CMK (cell line): ENCODE results near the gene TENM3.
"Not testable (repeated sequence)": the region's sequence is repeated elsewhere in the genome, so short reads cannot be mapped to it uniquely, and the experiment has no call there.

ENCODE experiments used
- DNase-seq: peaks from one replicate; pipeline ENCODE4 v3.0.0-alpha.2; 2010; ENCODE audit warnings: low read depth

The TENM3 gene

DNA sequence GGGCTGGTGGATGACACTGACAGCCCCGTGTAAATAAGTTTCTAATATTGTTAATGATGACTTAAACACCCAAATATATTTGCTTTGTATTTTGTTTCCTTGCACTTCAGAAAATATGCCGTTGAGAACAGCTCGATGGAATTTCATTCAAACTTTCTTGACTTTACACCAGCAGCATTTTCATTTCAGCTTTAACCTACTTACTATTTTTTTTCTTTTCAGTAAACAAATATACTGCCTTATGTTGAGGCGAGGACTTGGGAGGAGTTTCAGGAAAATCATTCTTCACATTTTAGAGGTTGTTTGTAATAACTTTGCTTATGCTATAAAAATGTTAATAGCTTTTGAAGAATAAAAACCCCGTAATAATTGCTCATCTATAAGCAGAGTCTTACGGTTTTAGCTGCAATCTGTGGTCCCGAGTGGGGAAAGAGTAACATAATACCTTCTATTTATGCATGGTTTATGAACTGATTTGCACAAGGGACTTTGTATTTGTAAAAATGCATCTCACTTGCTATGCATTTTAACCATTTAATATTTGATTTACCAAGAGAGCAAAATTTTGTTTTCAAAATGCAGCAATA, 14.1 kb upstream of the TENM3 start:
- no peak for DNase-seq

DNA sequence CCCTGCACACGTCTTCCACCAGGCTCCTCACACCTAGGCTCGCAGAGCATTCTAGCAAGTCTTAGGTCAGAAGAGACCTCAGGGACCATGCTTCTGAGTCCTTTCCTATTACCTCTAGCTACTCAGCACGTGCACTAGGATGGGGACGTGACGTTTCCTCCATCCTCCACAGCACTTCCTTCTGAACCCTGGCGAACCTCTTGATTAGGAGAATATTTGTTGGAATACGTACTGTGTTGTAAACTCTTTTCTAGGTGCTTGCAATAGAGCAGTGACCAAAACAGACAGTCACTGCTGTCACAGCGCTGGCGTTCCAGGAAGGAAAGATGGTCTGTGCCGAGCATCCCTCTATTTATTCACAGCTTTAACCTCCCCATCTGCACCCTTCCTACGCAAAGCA, 12.9 kb upstream of the TENM3 start:
- DNase-seq, result no peak

DNA sequence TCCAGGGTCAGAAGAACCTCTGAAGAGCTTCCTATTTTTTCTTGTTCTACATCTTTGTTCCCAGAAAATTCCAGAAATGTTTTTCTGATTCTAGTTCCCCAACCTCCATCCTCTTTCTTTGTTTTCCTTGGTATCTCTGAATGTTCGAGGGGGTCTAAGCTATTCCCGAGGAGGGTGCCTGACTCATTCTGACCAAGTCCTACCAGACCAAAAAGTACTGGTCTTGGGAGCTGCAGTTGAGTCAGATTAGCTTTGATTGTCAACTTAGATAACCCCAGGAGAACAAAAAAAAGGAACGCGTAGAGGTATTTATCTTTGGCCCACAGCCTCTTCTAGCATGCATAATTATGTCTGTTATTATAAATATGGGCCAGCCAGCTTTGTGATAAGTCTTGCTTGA, 12.1 kb upstream of the TENM3 start:
- DNase-seq, result no peak

DNA sequence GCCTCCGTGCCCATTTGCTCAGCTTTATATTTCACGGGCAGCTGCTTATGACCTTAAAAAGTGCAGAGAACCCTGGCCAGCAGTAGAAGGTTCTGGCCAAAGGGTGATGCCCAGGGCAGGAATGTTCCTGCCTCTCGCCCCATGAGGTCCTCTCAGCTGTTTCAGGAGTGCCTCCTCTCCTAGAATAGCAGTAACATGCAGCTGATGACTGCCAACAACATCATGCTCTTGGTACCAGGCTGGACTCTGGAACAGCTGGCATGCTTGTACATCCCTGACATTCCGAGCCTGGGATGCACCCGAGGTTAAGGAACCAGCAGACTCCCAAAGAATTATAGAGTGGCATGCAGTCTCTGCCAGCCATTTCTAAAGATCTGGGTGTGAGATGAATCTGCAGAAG, 11.7 kb upstream of the TENM3 start:
- no peak for DNase-seq

DNA sequence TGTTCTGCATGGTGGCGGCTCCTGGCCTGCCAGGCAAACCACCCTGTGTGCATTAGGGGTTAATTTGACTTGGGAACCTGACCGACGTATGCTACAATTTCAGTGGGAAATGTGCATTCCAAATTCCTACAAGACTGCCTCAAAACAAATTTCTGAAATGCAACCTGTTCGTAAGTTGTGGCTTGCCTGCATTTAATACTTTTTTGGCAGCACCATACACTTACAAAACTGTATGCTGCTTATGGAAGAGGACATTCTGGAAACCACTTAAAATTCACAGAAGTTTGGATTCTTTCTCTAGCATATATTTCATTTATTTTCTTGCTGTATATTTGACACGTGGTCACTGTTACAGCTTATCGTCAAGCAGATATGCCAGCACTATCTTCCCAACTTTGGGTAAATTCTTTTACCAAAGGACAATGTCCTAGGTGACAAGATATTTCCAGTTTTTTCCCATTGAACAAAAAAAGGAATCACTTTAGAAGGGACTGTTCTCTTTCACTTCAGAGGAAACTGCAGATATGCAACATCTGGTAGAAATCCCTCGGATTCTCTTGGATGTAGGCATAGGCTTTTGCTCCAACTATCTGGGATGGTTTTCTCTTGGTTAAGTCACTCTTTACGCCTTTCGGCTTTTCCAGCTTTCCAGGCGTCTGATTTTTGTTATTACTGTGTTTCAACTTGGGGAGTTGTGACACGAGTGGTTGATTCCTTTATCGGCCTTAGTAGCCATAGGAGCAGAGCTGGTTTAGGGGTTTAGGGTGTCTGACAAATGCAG, 9.7 kb upstream of the TENM3 start:
- DNase-seq, result no peak

DNA sequence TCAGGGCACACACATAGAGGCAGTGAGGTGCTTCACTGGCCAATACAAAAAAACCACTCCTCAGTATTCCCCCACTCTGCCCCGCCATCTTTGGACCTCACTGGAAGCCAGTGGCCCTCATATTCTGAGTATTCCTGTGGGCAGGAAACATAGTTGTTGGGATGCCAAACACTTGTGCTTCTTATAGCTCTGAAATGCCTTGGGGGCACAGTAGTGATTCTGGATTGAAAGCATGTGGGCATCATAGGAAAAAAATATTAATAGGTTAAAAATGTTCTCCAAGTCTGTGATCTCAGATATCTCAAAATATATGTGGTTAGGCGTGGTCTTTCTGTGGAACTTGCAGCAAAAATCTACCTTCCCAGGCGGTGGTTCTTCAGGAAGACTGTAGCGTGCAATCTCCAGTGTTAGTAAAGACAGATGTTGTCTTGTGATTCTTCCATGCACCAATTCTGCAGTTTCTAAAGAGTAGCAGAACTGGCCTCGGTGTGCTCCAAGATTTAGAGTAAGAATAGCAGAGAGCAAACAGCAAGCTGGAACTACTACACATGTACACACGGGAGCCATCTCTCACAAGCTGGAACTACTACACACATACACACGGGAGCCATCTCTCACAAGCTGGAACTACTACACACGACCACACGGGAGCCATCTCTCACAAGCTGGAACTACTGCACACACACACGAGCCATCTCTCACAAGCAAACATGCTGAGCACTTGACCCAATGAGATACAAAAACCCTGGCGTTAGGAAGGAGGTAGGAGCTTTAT, 8.0 kb upstream of the TENM3 start:
- no peak for DNase-seq

DNA sequence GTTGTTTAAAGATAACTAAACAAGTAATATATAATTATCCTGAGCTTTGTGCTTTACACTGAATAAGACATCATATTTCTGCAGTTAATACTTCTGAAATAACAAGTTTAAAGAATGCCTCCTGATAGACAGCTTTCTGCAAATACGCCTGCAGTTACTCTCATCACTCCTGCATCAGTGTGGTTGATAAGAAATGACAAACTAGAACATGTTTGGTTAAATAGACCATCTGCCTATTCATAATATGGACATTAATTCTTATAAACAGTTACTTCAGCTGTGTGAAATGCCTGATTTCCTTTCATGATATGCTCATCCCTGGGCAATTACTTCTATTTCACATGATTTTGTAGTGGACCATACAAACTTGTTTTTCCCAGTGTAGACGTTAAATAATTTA, 7.0 kb upstream of the TENM3 start:
- no peak for DNase-seq

DNA sequence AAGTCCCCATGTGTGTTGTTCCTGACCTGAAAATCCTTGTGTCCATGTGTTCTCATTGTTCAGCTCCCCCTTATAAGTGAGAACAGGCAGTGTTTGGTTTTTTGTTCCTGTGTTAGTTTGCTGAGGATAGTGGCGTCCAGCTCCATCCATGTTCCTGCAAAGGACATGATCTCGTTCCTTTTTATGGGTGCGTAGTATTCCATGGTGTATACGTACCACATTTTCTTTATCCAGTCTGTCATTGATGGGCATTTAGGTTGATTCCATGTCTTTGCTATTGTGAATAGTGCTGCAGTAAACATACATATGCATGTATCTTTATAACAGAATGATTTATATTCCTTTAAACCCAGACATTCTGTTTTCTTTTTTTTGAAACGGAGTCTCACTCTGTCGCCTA, 6.2 kb upstream of the TENM3 start:
- DNase-seq, result not testable (repeated sequence)

DNA sequence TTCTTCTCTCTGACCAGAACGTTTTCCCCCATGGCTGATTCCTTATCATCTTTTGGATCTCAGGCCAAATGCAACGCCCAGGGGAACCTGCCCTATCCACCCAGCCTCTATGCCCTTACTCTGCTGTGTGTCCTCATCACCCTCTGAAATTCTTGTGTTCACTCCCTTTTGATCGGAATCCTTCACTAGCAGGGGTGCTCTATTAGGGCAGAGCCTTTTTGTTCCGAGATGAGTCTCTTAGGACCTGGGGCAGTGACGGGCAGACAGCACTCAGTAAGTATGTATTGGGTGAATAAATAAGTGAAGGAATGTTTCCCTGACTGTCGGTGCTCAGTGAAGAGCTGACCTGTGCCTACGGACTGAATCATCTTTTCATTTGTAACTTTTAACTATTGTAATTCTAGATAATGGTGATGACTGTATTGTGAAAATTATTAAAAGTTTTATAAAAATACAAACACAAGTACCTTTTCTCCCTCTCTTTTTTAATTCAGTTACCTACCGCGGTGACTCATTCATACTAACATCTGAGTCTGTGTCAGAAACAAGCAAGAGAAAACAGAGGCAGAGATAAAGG, 4.8 kb upstream of the TENM3 start:
- DNase-seq, result no peak

DNA sequence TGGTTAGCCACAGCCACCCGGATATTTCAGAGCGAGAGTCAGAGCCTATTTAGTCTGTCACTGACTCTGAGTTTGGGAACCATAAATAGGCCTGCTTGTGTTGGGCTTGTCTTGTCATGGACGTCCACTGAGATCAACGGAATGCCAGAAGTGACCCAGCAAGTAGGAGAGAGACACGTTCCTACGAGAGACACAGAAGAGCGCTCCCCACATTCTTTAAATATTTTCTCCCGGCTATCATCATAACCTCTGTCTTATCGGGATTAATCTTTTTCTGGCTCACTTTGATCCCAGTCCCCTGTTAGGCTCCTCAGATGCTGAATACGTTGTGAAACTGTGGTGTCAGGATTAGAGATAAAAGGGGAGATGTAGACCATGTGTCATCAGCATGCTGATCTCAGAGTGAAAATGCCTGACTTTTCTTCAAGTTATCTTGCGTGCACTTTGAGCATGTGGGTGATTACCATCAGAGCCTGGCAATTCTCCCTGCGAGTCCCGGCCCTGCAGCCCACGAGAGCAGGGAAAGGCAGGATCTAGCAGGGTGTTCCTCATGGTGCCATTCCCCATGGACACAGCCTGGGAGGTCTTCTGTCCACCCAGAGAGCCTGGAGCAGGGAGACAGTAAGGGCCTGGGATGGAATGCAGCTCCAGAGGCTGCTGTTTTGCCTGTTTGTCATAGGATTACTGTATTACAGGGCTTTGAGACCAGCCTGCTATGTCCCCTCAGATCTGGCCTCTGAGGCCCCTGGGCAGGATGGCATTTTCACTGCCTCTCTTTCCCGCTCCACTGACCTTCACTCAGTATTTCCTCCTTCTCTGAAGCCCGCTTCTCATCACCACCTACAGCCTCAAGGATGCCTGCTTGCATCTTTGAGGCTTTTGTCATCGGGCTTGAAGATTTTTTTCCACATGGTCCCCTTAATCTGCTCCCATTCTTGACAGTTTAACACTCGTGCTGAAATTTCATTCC, 2.8 kb upstream of the TENM3 start:
- no peak for DNase-seq

DNA sequence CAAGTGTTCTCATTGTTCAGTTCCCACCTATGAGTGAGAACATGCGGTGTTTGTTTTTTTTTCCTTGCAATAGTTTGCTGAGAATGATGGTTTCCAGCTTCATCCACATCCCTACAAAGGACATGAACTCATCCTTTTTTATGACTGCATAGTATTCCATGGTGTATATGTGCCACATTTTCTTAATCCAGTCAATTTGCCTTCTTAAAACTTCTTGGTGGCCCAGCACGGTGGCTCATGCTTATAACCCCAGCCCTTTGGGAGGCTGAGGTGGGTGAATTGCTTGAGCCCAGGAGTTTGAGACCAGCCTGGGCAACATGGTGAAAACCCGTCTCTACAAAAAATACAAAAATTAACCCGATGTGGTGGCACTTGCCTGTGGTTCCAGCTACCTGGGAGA, 942 bp upstream of the TENM3 start:
- DNase-seq, result not testable (repeated sequence)

DNA sequence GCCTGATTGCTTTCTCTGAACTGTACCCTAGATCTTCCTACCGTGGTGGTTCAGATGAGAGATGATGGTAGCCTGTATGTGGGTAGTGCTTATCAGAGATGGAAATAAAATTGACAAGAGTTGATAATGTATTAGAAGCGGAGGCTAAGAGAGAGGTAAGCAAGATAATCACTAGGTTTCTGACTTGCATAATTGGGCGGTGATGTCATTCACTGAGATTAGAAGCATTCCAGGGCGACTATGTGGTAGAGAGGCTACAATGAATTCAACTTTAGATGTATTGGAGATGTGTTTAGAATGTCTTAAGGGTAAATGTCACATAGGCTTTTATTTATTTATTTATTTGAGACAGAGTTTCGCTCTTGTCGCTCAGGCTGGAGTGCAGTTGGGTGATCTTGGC, 415 bp upstream of the TENM3 start:
- DNase-seq, result no peak

DNA sequence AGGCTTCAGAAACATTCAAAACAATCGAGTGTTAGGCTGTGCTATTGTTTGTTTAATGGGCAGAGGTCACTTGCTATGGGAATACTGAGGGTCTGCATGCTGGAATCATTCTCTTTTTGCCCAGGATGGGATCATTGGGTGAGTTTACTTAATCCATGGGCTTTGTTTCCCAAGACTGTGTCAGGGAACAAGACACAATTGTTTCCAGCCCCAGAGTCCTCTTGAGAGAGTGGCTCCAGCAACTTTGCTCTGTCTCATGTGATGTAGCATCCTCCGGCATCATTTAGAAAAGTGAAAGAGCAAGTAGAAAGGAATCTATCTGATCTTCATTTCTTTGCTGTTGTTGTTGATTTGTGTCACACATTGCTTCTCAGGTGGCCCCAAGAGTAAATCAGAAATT, 1.8 kb downstream of the TENM3 start:
- DNase-seq, result no peak

DNA sequence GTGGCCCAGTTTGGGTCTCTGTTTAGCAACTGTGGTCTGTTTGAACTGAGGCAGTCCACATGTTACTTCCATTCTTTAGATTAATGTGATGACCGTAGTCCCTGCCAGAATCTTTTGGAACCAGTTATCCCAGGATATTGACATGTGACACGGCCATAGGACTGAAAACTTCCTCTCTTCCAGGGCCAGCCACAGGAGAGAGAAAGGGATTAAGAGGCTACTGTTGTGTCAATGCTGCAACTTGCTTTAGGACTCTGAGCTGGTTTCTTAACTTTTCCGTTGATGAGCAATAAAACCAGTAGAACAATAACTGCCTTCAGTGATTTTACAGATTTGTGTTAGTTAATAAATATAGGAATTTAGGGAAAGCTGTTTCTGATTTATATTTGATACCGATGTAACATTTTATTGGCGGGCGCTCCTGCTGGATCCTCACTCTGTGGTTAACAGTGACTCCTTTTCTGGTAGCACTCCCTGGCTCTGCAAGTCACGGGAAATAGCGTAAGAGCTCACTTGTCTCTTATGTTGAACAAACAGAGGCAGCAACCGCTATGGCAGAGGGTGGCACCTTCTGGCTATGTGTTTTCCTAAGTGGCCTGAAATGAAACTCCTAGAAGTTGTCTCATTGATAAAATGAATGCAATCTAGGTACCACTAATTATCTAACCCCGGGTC, 2.5 kb downstream of the TENM3 start:
- DNase-seq, result no peak

DNA sequence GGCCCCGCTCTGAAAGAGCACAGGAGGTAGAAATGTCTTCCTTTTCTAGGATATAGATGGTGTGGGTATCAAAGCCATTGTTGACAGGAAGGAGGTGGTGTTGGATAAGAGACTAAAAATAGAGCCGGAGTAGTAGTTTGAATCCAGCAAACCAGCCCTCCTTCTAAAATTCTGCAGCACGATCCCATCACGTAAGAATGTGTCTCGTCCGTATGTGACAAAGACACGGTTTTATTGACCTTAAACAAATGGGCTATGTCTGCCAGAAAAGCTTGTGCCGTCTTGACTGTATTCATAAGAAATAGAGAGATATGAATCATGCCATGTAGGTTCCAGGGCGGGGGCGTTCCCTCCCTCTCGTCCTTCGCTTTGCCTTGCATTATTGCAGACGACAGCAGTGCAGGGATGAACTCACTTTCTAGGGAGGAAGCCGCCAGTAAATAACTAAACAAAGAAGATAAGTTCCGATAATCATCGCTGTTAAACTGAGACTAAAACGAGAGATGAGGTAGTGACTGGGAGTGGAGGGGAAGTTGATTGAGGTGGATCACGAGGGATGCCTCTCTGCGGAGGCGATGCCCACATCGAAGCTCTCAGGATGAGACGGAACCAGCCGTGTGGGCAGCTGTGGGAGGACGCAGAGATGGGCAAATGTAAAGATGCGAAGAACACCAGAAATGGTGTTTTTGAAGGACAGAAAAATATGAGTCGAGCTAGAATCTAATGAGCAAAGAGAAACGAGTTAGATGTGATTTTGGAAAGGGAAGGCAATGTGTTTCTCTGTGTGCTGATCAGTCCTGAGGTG, 3.4 kb downstream of the TENM3 start:
- no peak for DNase-seq

DNA sequence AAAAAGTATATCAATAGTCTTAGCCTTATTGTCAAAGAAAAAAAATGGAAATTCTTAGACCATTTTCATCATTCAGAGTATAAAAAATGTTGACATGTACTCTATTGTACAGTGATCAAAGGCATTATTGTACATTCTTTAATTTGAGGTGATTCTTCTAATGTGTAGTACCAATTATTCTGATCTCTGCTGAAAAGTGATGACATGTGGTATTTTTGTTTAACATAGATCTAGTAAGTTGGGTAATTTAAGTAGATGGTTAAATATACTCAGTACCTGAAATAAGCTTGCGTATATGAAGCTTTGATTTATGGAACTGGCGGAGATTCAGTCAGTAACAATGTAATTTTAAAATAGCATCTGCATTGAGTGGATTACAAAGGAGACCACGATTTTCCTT, 5.1 kb downstream of the TENM3 start:
- DNase-seq, result no peak

DNA sequence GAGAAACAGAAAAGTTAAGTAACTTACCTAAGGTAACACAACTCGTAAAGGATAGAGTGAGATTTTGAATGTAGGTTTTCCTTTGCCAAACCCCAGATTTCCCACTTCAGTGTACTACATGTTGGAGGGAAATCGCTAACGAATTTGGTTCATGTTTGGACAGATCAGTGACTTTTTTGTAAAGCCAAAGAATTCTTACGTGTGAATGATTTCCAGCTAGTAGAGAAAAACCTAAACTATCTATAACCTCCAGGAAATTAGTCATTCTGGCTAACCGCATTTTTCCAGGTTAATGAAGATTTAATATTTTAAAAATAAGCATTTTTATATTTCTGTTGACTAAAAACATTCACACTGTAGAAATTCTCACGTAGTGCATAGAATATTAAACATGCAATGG, 7.2 kb downstream of the TENM3 start:
- no peak for DNase-seq

DNA sequence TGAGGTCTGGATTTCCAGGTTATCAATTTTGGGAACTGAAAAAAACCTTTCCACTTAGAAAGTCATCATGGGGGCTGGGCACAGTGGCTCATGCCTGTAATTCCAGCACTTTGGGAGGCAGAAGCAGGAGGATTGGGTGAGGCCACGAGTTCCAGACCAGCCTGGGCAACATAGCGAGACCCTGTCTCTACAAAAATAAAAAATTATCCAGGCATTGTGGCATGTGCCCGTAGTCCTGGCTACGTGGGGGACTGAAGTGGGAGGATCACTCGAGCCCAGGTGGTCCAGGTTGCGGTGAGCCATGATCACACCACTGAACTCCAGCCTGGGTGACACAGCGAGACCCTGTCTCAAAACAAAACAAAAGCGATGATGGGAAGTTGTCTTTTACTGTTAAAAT, 7.9 kb downstream of the TENM3 start:
- DNase-seq, result no peak

DNA sequence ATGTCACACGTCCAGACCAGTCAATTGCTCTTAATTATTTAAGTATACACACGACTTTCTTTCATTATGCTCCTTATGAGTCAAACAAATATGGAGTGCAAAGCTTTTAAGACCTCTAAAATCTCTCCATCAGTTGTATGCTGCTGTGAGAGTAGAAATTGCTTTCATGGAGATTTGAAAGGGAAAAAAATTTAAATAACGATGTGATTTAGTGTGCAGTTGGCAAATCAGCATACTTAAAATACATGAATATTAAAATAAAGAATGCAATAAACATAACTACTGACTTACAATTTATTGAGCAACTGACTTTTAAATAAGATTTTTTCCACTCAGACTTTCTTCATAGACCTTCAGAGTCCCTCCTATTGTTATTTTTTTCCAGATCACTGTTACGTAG, 9.0 kb downstream of the TENM3 start:
- no peak for DNase-seq

DNA sequence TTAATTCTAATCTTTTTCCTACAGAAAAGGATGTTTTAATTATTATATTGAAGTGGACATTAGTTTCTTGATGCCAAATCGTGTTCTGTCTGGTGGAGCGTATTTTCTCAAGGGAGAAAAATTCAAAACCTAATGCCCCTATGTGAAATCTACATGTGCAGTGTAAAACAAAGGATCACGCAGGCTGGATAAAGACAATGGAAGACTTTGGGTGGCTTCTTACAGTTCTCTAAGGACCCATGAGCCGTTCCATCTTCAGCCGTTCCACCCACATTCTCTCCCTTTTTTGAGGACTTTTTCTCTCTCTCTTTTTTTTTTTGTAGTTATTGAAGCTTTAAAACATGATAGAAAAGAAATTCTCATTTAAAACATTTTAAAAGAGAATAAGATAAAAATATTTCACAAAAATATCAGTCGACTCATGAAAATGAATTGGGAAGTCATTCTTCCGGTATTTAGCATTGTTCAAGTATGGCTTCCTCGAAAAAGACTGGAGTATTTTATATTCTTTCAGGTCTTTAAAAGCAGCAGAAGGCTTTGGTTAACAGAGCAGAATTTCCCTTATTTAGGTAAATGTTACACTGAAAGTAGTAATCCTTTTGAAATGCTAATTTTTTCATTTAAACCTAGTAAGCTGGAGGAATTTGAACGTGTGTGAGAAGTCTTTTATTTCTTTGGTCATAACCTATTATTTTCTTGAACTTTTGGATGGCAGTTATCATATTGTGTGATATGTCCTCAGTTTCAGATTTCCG, 11.0 kb downstream of the TENM3 start:
- DNase-seq, result no peak
